NCI-H1105 treated with DMSO at 0.1 percent for 48 hours (cell line): ENCODE data around the gene CHP1.
"Not testable (repeated sequence)": the region's sequence is repeated elsewhere in the genome, so short reads cannot be mapped to it uniquely, and the experiment has no call there.

ENCODE experiments used
- DNase-seq: peaks from one replicate; lab custom pipeline; 2025; lab: John Stamatoyannopoulos, UW

CHP1 gene

DNA sequence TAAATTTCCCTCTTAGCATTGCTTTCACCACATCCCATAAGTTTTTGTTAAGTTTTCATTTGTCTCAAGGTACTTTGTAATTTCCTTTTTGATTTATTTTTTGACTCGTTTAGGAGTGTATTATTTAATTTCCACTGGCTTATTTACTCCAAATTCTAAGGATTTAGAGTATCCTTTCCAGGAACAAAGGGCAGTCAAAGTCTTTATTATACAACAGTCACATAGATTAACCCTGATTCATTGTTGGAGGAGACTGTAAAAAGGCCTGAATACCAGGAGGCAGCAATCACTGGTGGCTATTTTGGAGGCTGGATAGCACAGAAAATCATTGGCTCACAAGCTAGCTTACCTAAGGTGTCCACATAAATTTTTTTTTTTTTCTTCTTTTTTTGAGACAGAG is 61.5 kb downstream of the CHP1 start:
- no peak for DNase-seq

DNA sequence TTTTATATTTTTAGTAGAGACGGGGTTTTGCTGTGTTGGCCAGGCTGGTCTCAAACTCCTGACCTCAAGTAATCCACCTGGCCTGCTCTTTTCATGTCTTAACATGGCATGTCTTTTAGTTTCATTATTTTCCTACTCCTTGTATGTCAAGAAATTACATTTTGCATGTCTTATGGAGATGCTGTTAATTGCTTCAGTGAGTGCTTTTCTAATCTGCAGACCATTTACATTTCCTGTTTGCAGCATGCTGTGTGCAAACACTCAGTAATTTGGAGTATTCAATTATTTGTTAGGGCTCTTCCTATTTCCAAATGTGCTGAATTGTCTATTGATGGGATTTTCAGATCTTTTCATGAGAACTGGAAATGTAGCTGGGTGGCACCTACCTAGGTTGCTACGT is 70.1 kb downstream of the CHP1 start:
- DNase-seq, result not testable (repeated sequence)

- DNase-seq, result no peak
Observed at GRCh38 chr15:41301587-41301986, 70.5 kb downstream of the CHP1 start.

DNA sequence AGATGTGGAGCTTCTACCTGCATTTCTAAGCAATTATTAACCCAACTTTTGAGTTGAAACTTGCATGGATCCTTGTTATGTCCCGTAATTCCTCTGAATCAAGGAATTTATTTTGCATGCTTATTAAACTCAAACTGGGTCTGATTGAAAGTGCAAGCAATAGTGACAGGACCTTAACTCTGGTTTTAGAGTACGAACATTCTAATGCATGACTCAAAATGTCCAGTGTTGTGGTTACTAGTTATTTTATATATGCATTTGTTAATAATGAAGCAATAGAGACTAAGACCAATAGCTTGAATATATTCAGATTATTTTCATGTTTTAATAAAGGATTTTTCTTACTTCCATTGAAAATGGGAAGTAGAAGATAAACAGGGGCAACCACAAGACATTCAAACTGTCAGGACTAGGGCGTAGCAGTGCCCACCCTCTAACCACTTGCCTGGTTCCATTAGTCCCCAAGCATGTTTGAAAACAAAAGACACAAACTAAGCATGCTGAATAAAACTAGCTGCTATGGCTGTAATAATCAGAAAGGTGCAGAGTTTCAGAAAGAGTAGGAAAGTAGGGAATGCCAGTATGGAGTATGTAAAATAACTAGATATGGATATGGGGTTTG is 73.2 kb downstream of the CHP1 start:
- DNase-seq, result no peak

DNA sequence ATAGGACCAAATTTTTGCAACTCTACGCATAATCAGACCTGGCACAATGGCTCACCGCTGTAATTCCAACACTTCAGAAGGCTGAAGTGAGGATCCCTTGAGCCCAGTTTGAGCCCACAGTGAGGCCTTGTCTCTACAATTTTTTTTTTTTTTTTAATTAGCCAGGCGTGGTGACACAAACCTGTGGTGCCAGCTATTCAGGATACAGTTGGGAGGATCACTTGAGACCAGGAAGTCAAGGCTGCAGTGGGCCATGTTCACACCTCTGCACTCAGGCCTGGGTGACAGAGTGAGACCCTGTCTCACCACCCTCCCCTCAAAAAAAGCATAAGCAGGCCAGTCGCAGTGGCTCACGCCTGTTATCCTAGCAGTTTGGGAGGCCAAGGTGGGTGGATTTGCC is 76.6 kb downstream of the CHP1 start:
- DNase-seq, result no peak

DNA sequence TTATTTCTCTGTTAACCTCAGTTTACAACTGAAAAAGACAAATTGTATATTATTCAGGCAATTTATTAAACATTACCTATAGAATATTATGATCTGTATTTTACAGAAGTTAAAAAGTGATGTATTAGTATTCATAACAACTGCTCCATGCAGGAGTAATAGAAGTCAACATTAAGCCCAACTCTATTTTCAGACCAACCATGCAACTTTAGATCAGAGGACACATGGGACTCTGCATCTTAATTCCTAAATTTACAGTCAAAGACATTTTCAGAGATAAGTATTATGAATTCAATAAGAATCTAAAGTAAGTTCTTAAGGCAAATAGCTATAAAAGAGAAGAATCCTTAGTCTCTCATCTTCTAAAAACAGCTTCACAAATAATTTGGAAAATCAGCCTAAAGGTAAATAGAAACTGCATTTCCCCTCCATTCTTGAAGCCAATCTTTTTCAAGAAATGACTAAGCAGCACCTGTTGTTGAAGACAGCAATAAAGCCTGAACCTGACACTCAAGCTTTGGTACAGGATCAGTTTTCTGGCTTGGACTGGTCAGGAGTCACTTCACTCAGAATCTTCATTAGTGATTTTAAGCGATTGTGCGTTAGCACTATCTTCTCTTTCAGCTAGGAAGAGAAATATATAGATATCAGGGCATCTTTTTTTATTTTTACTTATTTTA is 78.3 kb downstream of the CHP1 start:
- no peak for DNase-seq

- not testable (repeated sequence) for DNase-seq
Observed at GRCh38 chr15:41320805-41321330, 89.8 kb downstream of the CHP1 start.

DNA sequence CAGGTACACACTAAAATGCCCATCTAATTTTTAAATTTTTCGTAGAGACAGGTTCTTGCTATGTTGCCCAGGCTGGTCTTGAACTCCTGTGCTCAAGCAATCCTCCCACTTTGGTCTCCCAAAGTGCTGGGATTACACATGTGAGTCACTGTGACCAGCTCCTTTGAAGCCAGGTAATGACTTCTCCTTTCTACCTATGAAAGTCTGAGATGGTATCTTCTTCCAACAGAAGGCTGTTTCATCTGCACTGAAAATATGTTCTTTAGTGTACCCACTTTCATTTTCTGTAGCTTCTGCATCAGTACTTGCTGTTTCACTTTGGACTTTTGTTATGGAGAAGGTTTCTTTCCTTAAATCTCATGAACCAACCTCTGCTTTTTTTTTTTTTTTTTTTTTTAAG is 92.5 kb downstream of the CHP1 start:
- no peak for DNase-seq

GRCh38 chr15:41331281-41331680 is 100.2 kb downstream of the CHP1 start:
- DNase-seq, result no peak
